K562 (cell line): ENCODE results near the gene SAP25. TPM values are rescaled to one million over a fixed set of nuclear protein-coding genes. Genes with fewer than 3 reads are reported as not detected.

Source experiments
- ADNP ChIP-seq: fragments of 200-800 bp; sonication (Bioruptor generic); IDR thresholded peaks from 2 replicates; pipeline ENCODE4 v1.6.1; 2016; ENCODE audit warnings: missing genetic modification characterization, missing compliant biosample characterization
- CBX8 ChIP-seq: fragments of 200-600 bp; sonication (generic); IDR thresholded peaks from 2 replicates; pipeline ENCODE4 v1.6.1; 2012; ENCODE audit warnings: borderline replicate concordance, mixed run types, low read depth, mild to moderate bottlenecking, moderate library complexity, mixed read lengths, low read length, control low read depth, inconsistent platforms; ENCODE audit not compliant: poor library complexity, severe bottlenecking; ENCODE audit errors: extremely low read depth
- HDAC8 ChIP-seq: fragments of 450-650 bp; IDR thresholded peaks from 2 replicates; pipeline ENCODE4 v1.6.1; 2016; ENCODE audit warnings: mild to moderate bottlenecking, missing genetic modification characterization, moderate library complexity, missing compliant biosample characterization
- RBM25 ChIP-seq: fragments of 200-400 bp; formaldehyde crosslinking; IDR thresholded peaks from 2 replicates; pipeline ENCODE4 v1.6.1; 2018; ENCODE audit warnings: low read length, low read depth, moderate library complexity; ENCODE audit not compliant: severe bottlenecking
- RFX1 ChIP-seq: fragments of 450-650 bp; IDR thresholded peaks from 2 replicates; pipeline ENCODE4 v1.6.1; 2016; ENCODE audit warnings: mild to moderate bottlenecking, moderate library complexity
- TAF7 ChIP-seq: fragments of 450-650 bp; IDR thresholded peaks from 2 replicates; pipeline ENCODE4 v1.6.1; 2016; ENCODE audit warnings: missing genetic modification characterization, missing compliant biosample characterization
- TCF7L2 ChIP-seq: fragments of 150-350 bp; IDR thresholded peaks from 2 replicates; pipeline ENCODE4 v1.6.1; 2016; ENCODE audit warnings: low read depth, mild to moderate bottlenecking, low read length, moderate library complexity
- ZBTB43 ChIP-seq: sonication (generic); formaldehyde crosslinking; IDR thresholded peaks from 2 replicates; pipeline ENCODE4 v1.8.0; 2023; ENCODE audit warnings: mild to moderate bottlenecking, missing genetic modification reagents
- ZNF232 ChIP-seq: sonication (generic); formaldehyde crosslinking; IDR thresholded peaks from 2 replicates; pipeline ENCODE4 v1.8.0; 2022; ENCODE audit warnings: mild to moderate bottlenecking, missing genetic modification reagents
- polyA plus RNA-seq, 8 experiments: library from polyadenylated mRNA; depleted of rRNA in 4 of 8; stranded (reverse) in 5 of 8; unstranded in 3 of 8; fragments of >200 nt; fragmentation: Nextera tagmentation in 2 of 8; fragmentation: Illumina TruSeq in 1 of 8; extraction: Ambion mirVana in 2 of 8; extraction: Trizol in 1 of 8; gene quantifications; 2 replicates each; pipeline versions ENCODE4 v1.2.1 to v1.2.3, GENCODE V29; 2011 to 2014; ENCODE audit warnings: inconsistent platforms in 1 of 8, missing spikeins in 1 of 8
- total RNA-seq, 7 experiments: library from RNA; depleted of rRNA in 6 of 7; stranded (reverse); fragments of >200 nt in 6 of 7; fragmentation: Illumina TruSeq in 2 of 7; extraction: Trizol in 2 of 7; gene quantifications; 2 replicates each; pipeline versions ENCODE4 v1.2.1 to v1.2.3, GENCODE V29; 2011 to 2021; ENCODE audit warnings: low replicate concordance in 1 of 7
- TF ChIP-seq, protein P1 (sequence below): sonication (generic); formaldehyde crosslinking; IDR thresholded peaks from 2 replicates; pipeline ENCODE4 v1.8.1; 2023; ENCODE audit warnings: mild to moderate bottlenecking, missing genetic modification reagents
- TF ChIP-seq, protein P2 (sequence below): fragments of 250-450 bp; sonication (Bioruptor Pico); IDR thresholded peaks from 2 replicates; pipeline ENCODE4 v1.8.0; 2022; ENCODE audit warnings: moderate library complexity, mild to moderate bottlenecking, inconsistent platforms
- TF ChIP-seq, protein P3 (sequence below), 2 experiments: IDR thresholded peaks; 2 replicates each; pipeline ENCODE4 v1.6.1; 2011; ENCODE audit warnings: borderline replicate concordance in 1 of 2, control low read depth in 1 of 2, low read depth in 1 of 2, low read length in 1 of 2, mild to moderate bottlenecking in 1 of 2, mixed read lengths in 1 of 2, moderate library complexity in 1 of 2; ENCODE audit not compliant: insufficient read depth in 1 of 2, insufficient read length in 1 of 2, poor library complexity in 1 of 2, severe bottlenecking in 1 of 2; ENCODE audit errors: extremely low read depth in 1 of 2
- TF ChIP-seq, protein P4 (sequence below), 3 experiments: fragments of 200-800 bp in 1 of 3; fragments of 250-450 bp in 1 of 3; fragments of 450-650 bp in 1 of 3; sonication (Bioruptor Pico) in 1 of 3; sonication (Bioruptor generic) in 1 of 3; formaldehyde crosslinking in 1 of 3; IDR thresholded peaks; 2 replicates each; pipeline versions ENCODE4 v1.6.1 to v1.8.0; 2016 to 2022; ENCODE audit warnings: mild to moderate bottlenecking in 2 of 3, missing genetic modification characterization in 2 of 3, missing compliant biosample characterization in 1 of 3, moderate library complexity in 1 of 3

Gene SAP25
- total and polyA plus RNA-seq, 9 of the 15 experiments (the other 6 are each of a cell fraction or from before 2014, with no cell fraction given) = 0.13 to 5.3 (median 0.78) TPM; not detected in 1

DNA sequence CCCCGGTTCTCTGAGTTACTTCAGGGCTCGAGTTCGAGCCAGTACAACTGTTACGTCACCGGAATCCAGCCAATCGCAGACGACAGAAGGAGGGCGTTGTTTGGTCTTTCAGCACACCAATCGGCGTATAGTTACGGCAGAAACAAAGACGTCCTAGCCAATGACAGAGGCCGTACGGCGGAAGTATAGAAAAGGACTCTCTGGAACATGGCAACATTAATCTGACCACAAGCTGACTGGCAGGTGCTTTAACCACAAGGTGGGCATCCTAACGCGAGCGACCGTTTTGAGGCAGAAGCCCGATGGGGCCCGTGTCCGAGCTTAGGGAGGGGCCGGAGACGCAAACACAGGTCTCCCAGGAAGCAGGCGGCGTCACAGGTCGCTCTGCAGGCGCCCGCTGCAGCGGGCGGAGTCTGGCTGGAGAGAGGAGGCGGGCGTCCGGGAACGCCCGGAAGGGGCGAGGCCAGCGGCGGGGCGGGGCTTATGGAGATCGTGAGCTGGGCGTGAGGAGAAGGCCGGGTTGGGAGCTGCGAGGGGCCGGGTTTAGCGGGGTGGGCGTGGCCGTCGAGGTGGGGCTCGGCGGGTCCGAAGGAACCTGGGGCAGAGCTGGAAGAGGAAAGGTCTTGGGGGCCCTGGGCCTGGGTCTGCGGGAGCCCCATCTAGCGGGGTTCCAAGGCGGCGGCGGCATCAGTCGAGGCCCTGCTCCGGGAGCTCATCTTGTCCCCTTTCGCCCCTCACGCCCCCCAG lies 38.5 kb upstream of the SAP25 start, which contains the start of gene MOSPD3 (continued):
- TF ChIP-seq, protein P1, sequence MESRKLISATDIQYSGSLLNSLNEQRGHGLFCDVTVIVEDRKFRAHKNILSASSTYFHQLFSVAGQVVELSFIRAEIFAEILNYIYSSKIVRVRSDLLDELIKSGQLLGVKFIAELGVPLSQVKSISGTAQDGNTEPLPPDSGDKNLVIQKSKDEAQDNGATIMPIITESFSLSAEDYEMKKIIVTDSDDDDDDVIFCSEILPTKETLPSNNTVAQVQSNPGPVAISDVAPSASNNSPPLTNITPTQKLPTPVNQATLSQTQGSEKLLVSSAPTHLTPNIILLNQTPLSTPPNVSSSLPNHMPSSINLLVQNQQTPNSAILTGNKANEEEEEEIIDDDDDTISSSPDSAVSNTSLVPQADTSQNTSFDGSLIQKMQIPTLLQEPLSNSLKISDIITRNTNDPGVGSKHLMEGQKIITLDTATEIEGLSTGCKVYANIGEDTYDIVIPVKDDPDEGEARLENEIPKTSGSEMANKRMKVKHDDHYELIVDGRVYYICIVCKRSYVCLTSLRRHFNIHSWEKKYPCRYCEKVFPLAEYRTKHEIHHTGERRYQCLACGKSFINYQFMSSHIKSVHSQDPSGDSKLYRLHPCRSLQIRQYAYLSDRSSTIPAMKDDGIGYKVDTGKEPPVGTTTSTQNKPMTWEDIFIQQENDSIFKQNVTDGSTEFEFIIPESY (CRISPR knock-in tag) = no peak
- TF ChIP-seq HDAC8 (tag) (no peak), RFX1 (no peak; the same call in 1 of the 2 replicates), RBM25 (peak; percentile 85), CBX8 (no peak), TCF7L2 (peak; percentile 73), TAF7 (tag) (peak; percentile 39), ADNP (tag) (no peak), ZNF232 (CRISPR knock-in tag) (no peak), ZBTB43 (CRISPR knock-in tag) (no peak)
- TF ChIP-seq, protein P2, sequence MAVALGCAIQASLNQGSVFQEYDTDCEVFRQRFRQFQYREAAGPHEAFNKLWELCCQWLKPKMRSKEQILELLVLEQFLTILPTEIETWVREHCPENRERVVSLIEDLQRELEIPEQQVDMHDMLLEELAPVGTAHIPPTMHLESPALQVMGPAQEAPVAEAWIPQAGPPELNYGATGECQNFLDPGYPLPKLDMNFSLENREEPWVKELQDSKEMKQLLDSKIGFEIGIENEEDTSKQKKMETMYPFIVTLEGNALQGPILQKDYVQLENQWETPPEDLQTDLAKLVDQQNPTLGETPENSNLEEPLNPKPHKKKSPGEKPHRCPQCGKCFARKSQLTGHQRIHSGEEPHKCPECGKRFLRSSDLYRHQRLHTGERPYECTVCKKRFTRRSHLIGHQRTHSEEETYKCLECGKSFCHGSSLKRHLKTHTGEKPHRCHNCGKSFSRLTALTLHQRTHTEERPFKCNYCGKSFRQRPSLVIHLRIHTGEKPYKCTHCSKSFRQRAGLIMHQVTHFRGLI (CRISPR knock-in tag) = no peak
- TF ChIP-seq, protein P3, sequence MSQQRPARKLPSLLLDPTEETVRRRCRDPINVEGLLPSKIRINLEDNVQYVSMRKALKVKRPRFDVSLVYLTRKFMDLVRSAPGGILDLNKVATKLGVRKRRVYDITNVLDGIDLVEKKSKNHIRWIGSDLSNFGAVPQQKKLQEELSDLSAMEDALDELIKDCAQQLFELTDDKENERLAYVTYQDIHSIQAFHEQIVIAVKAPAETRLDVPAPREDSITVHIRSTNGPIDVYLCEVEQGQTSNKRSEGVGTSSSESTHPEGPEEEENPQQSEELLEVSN (IDR thresholded peaks at IDR 0.05; ENCODE audit: borderline replicate concordance in 1 of 2, extremely low read depth in 1 of 2, insufficient read depth in 1 of 2, insufficient read length in 1 of 2, low read depth in 1 of 2, low read length in 1 of 2, poor library complexity in 1 of 2, severe bottlenecking in 1 of 2) = peak in 1 of 2 experiments; percentile 14
- TF ChIP-seq, protein P4, sequence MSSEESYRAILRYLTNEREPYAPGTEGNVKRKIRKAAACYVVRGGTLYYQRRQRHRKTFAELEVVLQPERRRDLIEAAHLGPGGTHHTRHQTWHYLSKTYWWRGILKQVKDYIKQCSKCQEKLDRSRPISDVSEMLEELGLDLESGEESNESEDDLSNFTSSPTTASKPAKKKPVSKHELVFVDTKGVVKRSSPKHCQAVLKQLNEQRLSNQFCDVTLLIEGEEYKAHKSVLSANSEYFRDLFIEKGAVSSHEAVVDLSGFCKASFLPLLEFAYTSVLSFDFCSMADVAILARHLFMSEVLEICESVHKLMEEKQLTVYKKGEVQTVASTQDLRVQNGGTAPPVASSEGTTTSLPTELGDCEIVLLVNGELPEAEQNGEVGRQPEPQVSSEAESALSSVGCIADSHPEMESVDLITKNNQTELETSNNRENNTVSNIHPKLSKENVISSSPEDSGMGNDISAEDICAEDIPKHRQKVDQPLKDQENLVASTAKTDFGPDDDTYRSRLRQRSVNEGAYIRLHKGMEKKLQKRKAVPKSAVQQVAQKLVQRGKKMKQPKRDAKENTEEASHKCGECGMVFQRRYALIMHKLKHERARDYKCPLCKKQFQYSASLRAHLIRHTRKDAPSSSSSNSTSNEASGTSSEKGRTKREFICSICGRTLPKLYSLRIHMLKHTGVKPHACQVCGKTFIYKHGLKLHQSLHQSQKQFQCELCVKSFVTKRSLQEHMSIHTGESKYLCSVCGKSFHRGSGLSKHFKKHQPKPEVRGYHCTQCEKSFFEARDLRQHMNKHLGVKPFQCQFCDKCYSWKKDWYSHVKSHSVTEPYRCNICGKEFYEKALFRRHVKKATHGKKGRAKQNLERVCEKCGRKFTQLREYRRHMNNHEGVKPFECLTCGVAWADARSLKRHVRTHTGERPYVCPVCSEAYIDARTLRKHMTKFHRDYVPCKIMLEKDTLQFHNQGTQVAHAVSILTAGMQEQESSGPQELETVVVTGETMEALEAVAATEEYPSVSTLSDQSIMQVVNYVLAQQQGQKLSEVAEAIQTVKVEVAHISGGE (CRISPR knock-in tag; IDR thresholded peaks at IDR 0.05) = no peak
